A673 (cell line): ENCODE measurements around the gene SIX2. TPM values are rescaled to one million over a fixed set of nuclear protein-coding genes. Genes with fewer than 3 reads are reported as not detected.

Source experiments
- BruUV-seq: library from RNA; stranded (reverse); fragments of 400-500 nt; replicated peaks from 2 replicates; lab custom pipeline; 2021; lab: Mats Ljungman, UMichigan
- CTCF ChIA-PET: fragments of 300-600 bp; sonication (Branson Sonifier 250); formaldehyde crosslinking; loops from one replicate; lab custom pipeline; 2022; ENCODE audit warnings: antibody characterized with exemption; lab: Charles Lee
- POLR2A ChIA-PET: fragments of 300-600 bp; sonication (Branson Sonifier 250); formaldehyde crosslinking; loops from one replicate; lab custom pipeline; 2022; ENCODE audit warnings: antibody characterized with exemption; ENCODE audit not compliant: low non-redundant PET; lab: Charles Lee
- DNase-seq: peaks from one replicate; pipeline ENCODE4 v3.0.0-alpha.2; 2015; ENCODE audit warnings: low spot score
- H3K27ac ChIP-seq: fragments of 200-600 bp; sonication (generic); 2 replicates; pipeline ENCODE4 v1.5.1; 2016; ENCODE audit warnings: mixed run types, low read depth, mild to moderate bottlenecking, mixed read lengths, antibody characterized with exemption, low read length; ENCODE audit not compliant: poor library complexity, severe bottlenecking
- H3K27me3 ChIP-seq: fragments of 200-600 bp; sonication (generic); replicated peaks from 2 replicates; pipeline ENCODE4 v1.6.1; 2017; ENCODE audit warnings: mixed run types, low read depth, mild to moderate bottlenecking, mixed read lengths, antibody characterized with exemption, low read length; ENCODE audit not compliant: insufficient read depth, poor library complexity
- H3K36me3 ChIP-seq: fragments of 200-600 bp; sonication (generic); 2 replicates; pipeline ENCODE4 v1.6.1; 2016; ENCODE audit warnings: mixed run types, mild to moderate bottlenecking, mixed read lengths, antibody characterized with exemption, low read length; ENCODE audit not compliant: insufficient read depth, poor library complexity, severe bottlenecking
- H3K4me1 ChIP-seq: fragments of 200-600 bp; sonication (generic); 2 replicates; pipeline ENCODE4 v1.6.1; 2017; ENCODE audit warnings: mixed run types, mild to moderate bottlenecking, mixed read lengths, antibody characterized with exemption, low read length; ENCODE audit not compliant: insufficient read depth, poor library complexity, severe bottlenecking
- H3K4me3 ChIP-seq: fragments of 200-600 bp; sonication (generic); 2 replicates; pipeline ENCODE4 v1.5.1; 2016; ENCODE audit warnings: low read depth, mixed run types, mild to moderate bottlenecking, mixed read lengths, low read length; ENCODE audit not compliant: poor library complexity, severe bottlenecking
- H3K9me3 ChIP-seq: fragments of 200-600 bp; sonication (generic); 2 replicates; pipeline ENCODE4 v1.6.1; 2016; ENCODE audit warnings: mixed run types, low read depth, mild to moderate bottlenecking, mixed read lengths, antibody characterized with exemption, low read length; ENCODE audit not compliant: poor library complexity, severe bottlenecking
- EZH2 ChIP-seq: fragments of 200-600 bp; sonication (generic); IDR thresholded peaks from 2 replicates; pipeline ENCODE4 v1.6.1; 2017; ENCODE audit warnings: borderline replicate concordance, low read depth, mild to moderate bottlenecking, mixed read lengths, antibody characterized with exemption, low read length; ENCODE audit not compliant: poor library complexity, severe bottlenecking
- intact Hi-C: fragments of 100-400 bp; cut with micrococcal nuclease; formaldehyde crosslinking; loops from one replicate; pipeline ENCODE4 v1.10.0; 2022; ENCODE audit not compliant: unreplicated experiment
- total RNA-seq: library from RNA; stranded (reverse); gene quantifications from 2 replicates; pipeline ENCODE4 v1.2.3, GENCODE V29; 2021
- TF ChIP-seq, protein P1 (sequence below): fragments of 300-800, 200-600 bp; sonication (generic); conservative IDR thresholded peaks from 2 replicates; pipeline ENCODE4 v1.5.1; 2017; ENCODE audit warnings: low read depth, mild to moderate bottlenecking, antibody characterized with exemption, low read length, moderate library complexity, mixed read lengths

Gene SIX2
- total RNA-seq, 1 experiment from 2014 or later, result not detected

DNA sequence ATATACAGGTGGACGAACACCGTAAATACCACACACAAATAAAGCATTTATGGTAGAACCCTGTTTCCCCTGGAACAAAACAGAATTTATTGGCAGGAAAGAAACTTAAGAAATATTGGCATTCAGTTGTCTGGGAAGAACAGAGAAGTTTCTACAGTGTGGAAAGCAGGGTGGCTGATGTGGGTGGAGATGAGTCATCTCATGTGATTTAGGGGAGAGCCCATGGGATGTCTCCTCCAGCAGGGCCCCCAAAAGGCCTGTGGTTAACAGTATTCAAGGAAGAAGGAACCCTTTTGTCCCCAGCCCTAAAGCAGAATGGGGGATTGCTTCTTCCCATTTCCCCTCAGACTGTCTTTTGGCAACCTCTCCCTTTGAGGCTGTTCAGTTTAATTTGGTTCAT, 43.6 kb downstream of the SIX2 start:
- no TSS peak for BruUV-seq
- no peak for TF ChIP-seq EZH2
- TF ChIP-seq, protein P1, sequence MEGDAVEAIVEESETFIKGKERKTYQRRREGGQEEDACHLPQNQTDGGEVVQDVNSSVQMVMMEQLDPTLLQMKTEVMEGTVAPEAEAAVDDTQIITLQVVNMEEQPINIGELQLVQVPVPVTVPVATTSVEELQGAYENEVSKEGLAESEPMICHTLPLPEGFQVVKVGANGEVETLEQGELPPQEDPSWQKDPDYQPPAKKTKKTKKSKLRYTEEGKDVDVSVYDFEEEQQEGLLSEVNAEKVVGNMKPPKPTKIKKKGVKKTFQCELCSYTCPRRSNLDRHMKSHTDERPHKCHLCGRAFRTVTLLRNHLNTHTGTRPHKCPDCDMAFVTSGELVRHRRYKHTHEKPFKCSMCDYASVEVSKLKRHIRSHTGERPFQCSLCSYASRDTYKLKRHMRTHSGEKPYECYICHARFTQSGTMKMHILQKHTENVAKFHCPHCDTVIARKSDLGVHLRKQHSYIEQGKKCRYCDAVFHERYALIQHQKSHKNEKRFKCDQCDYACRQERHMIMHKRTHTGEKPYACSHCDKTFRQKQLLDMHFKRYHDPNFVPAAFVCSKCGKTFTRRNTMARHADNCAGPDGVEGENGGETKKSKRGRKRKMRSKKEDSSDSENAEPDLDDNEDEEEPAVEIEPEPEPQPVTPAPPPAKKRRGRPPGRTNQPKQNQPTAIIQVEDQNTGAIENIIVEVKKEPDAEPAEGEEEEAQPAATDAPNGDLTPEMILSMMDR, result no peak
- POLR2A ChIA-PET, result interaction anchor here (0.6 kb wide), 1 partner anchor 10 kb away, joined by 3 read pairs; no protein-coding TSS in a partner anchor
- peak; percentile 41 for DNase-seq
- no peaks in the 10 kb centered on the region for H3K9me3 ChIP-seq
- no peak overlapping the region for H3K4me3 ChIP-seq
- intact Hi-C loops, result no loop called here
- no peaks in the 10 kb centered on the region for H3K27me3 ChIP-seq
- H3K36me3 ChIP-seq, result no peaks in the 10 kb centered on the region
- no peak overlapping the region for H3K27ac ChIP-seq
- H3K4me1 ChIP-seq, result peaks cover 21% of the 10 kb centered on the region
- CTCF ChIA-PET, result no interaction called here

DNA sequence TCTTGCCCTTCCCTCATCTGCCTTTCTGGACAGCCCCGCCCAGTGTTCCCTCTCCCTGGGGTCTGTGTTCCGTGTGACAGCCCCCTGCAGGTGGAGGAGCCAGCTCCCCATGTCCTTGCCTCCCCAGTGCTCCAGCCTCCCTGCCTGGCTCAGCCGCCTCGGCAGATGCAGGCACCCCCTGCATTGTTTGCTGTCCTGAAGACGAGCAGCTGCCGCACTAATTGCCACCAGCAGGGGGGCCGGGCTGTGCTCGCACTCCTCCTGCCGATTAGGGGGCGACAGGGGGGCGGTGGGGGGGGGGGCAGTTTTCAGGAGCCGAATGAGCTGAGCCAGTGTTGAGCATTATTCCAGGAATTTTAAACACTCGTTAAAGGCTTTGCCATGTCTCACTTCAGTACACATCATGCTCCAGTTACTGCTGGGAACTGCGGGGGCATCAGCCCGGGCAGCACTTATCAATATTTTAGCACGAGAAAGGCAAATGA, 44.5 kb downstream of the SIX2 start:
- DNase-seq, result peak; percentile 84
- Histone ChIP-seq H3K27me3 (no peaks in the 10 kb centered on the region), H3K9me3 (no peaks in the 10 kb centered on the region), H3K4me3 (no peak overlapping the region), H3K4me1 (peaks cover 21% of the 10 kb centered on the region), H3K36me3 (no peaks in the 10 kb centered on the region), H3K27ac (no peak overlapping the region)
- TF ChIP-seq, protein P1, result peak; percentile 44
- TF ChIP-seq EZH2, result no peak
- BruUV-seq, result no TSS peak
- ChIA-PET CTCF (interaction anchor here (0.5 to 0.6 kb wide), 7 partner anchors 16 to 729 kb away, joined by 4 to 11 read pairs (median 5); no protein-coding TSS in a partner anchor), POLR2A (interaction anchor here (0.6 kb wide), 1 partner anchor 11 kb away, joined by 3 read pairs; no protein-coding TSS in a partner anchor)
- intact Hi-C loops, result no loop called here

DNA sequence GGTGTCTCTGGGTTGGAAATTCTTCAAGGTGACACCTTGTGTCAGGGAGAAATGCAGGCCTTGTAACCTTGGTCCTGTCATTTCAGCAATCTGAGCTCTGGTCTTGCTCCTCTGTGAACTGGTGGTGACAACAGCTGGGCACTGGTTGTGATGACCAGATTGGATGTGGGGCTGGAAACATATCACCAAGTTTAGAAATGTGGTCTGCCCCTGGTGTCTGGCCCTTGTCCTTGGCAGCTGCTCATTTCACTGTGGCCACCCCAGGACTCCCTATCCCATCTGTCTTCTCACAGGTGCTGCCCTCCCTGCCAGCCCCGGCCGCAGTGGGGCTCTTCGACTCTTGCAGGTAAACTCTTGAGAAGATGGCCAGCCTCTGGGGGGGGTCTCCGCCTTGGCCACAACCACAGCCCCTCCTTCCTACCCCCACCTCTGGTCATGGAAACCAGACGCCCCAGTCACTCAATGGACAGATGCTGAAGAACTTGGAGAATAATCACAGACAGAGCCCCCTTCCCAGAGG, 47.0 kb downstream of the SIX2 start:
- no TSS peak for BruUV-seq
- H3K27ac ChIP-seq, result no peak overlapping the region
- DNase-seq, result no peak
- TF ChIP-seq, protein P1, result no peak
- no peak for TF ChIP-seq EZH2
- no peaks in the 10 kb centered on the region for H3K9me3 ChIP-seq
- H3K4me1 ChIP-seq, result peaks cover 21% of the 10 kb centered on the region
- intact Hi-C loops, result no loop called here
- ChIA-PET CTCF (no interaction called here), POLR2A (no interaction called here)
- no peaks in the 10 kb centered on the region for H3K27me3 ChIP-seq
- no peaks in the 10 kb centered on the region for H3K36me3 ChIP-seq
- no peak overlapping the region for H3K4me3 ChIP-seq
